Upper lobe of left lung (tissue), 4 donors: ENCODE measurements around the gene UBXN4.

Experiments
- POLR2A ChIP-seq, 4 donors: fragments of 450-650 bp; IDR thresholded peaks; one replicate each; pipeline ENCODE4 v1.5.1; 2016 to 2017; ENCODE audit warnings: antibody characterized with exemption in 4 of 4, mild to moderate bottlenecking in 2 of 4
- POLR2AphosphoS5 ChIP-seq, 2 donors: sonication (generic); formaldehyde crosslinking; IDR thresholded peaks; one replicate each; pipeline ENCODE4 v1.5.1; 2017; ENCODE audit warnings: antibody characterized with exemption in 2 of 2
- TF ChIP-seq, protein P1 (sequence below), 6 experiments: fragments of 450-650 bp in 4 of 6; fragments of 200-600 bp in 2 of 6; sonication (generic) in 2 of 6; IDR thresholded peaks; one replicate each; pipeline ENCODE4 v1.5.1; 2016 to 2019; ENCODE audit warnings: antibody characterized with exemption in 6 of 6

DNA sequence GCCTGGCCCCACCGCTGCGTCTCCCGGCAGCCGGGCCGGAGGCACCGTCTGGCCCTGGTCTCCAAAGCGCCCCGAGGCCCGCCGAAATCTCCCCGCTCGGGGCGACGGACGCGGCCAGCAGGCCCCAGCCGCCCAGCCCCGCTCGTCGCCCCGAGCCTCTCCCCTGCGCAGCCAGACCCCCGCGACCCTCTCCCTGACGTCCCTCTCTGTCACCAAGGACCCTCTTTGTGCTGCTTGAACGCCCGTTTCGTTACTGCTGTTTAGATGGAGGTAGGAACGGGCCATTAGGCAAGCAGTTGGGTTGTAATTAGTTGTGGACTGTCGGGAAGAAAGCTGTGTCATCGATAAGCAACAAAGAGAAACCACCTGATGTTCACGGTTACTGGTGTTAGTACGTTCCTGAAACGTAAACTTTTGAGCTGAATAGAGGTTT, 686 bp downstream of the UBXN4 start:
- TF ChIP-seq POLR2AphosphoS5 (IDR thresholded peaks at IDR 0.05), result peak; percentile 16 to 63
- TF ChIP-seq, protein P1, sequence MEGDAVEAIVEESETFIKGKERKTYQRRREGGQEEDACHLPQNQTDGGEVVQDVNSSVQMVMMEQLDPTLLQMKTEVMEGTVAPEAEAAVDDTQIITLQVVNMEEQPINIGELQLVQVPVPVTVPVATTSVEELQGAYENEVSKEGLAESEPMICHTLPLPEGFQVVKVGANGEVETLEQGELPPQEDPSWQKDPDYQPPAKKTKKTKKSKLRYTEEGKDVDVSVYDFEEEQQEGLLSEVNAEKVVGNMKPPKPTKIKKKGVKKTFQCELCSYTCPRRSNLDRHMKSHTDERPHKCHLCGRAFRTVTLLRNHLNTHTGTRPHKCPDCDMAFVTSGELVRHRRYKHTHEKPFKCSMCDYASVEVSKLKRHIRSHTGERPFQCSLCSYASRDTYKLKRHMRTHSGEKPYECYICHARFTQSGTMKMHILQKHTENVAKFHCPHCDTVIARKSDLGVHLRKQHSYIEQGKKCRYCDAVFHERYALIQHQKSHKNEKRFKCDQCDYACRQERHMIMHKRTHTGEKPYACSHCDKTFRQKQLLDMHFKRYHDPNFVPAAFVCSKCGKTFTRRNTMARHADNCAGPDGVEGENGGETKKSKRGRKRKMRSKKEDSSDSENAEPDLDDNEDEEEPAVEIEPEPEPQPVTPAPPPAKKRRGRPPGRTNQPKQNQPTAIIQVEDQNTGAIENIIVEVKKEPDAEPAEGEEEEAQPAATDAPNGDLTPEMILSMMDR (IDR thresholded peaks at IDR 0.05), result no peak
- TF ChIP-seq POLR2A (IDR thresholded peaks at IDR 0.05), result peak in 1 of 4 donors; percentile 46
